GM21723 (cell line): ENCODE measurements around the gene RPL35A.
"Not testable (repeated sequence)": the region's sequence is repeated elsewhere in the genome, so short reads cannot be mapped to it uniquely, and the experiment has no call there.

Source experiments
- ATAC-seq: cut with Tn5 transposase; IDR thresholded peaks from one replicate; pipeline ENCODE4 v1.9.1; 2021; ENCODE audit warnings: mild to moderate bottlenecking, moderate library complexity; ENCODE audit not compliant: unreplicated experiment

The RPL35A gene

GRCh38 chr3:197949778-197950676 is at the start of gene RPL35A:
RPL35A (plus strand) TSS chr3:197950190; CDS start chr3:197950968, 778 bp downstream.
- peak; percentile 87 for ATAC-seq

DNA sequence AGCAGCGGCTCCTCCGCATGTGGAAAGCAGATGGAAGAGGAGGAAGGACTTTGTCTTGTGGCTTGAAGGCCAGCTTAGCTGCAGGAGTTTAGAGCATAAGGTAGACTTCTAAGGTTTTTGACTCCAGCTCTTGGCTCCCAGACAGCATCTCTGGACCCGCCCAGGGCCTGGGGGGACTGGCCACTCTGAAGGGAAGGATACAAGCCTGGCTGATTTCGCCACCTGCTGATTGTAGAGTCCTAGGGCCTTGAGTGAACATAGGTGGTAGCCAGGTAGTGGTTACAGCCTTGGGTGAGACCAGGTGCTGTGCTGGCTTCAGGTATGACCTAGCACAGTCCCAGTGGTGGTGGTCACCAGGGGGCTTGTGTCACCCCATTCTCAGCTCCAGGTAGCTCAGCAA is 48.4 kb upstream of the RPL35A start:
- ATAC-seq = no peak

GRCh38 chr3:197906023-197906849 is 43.8 kb upstream of the RPL35A start:
- ATAC-seq = peak; percentile 88

DNA sequence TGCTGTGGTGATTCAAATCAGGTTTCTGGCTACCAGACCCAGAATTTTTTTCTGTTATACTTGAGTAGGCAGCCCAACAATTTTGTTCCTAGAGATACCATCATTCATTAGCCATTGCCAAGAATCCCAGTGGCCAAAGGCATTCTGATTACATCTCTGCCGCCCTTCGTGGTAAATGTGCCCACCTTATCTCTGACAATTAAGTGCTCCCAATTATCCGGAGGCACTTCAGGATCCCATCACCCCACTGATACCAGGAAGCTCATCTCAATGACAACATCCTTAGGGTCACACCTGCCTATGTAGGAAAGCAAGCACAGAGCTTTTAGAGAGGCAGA is 43.2 kb upstream of the RPL35A start:
- no peak for ATAC-seq

GRCh38 chr3:197907196-197907595 is 42.8 kb upstream of the RPL35A start:
- no peak for ATAC-seq

GRCh38 chr3:197908550-197908949 is 41.4 kb upstream of the RPL35A start:
- ATAC-seq = not testable (repeated sequence)

GRCh38 chr3:197908957-197909701 is 40.9 kb upstream of the RPL35A start:
- ATAC-seq = no peak

DNA sequence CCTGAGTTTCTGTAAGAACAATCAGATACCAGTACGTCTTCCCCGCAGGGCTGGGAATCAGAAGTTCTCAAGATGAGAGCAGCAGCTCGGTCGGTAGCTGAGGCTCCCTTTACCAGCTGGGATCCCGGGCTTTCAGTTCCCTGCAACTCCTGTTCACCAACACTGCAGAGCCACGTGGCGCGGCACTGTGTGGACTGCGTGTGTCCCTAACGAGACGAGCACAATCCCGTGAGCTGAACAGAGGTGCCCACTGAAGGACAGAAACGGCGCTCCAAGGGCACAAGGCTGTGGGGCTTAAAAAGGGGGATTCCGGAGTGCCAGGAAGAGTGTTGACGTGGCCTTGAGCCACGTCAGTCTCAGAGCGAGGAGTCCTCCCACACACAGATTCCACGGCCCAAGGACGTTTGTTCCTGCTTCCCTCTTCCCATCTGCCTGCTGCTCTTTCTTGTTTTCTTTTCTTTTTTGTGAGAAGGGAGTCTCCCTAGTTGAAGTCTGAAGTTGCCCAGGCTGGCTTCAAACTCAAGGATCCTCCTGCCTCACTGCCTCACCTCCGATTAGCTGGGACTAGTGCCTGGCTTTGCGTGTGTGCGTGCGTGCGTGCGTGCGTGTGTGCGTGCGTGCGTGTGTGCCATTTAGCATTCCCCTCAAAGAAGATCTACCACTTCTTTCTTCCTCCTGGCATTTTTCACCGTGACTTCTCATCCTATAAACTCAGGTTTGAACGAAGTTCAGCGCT is 37.1 kb upstream of the RPL35A start:
- no peak for ATAC-seq

DNA sequence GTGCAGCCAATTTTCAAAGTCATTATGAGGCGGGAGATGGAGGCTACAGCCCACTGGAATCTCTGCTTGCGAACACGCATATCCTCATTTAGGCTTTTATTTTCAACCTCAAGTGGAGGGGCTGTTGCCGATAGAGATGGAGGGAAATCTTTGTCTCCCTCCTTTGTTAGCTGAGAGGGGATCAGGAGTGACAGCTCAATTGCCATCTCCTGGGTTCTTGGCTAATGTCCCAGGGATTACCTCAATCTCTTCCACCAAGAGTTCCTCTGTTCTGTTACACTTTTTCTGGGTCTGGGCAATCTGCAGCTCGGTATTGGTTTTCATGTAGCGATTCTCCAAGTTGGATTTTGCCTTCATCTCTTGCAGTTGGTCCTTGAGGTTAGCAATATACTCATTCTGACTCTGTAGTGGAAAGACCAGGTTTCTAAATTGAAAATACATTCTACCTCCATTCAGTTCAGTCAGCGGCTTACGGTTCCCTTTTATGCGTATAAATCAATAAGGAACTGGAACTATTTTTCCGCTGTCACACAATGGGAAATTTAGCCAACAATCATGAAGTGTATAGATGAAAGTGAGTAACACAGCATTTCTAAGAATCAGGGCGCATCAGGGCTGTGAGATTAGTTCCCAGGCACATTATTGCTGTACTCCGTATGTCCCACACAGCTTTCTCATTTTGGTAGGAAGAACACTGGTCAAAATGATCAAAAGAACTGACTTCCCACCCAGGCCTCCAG is 36.2 kb upstream of the RPL35A start:
- no peak for ATAC-seq

DNA sequence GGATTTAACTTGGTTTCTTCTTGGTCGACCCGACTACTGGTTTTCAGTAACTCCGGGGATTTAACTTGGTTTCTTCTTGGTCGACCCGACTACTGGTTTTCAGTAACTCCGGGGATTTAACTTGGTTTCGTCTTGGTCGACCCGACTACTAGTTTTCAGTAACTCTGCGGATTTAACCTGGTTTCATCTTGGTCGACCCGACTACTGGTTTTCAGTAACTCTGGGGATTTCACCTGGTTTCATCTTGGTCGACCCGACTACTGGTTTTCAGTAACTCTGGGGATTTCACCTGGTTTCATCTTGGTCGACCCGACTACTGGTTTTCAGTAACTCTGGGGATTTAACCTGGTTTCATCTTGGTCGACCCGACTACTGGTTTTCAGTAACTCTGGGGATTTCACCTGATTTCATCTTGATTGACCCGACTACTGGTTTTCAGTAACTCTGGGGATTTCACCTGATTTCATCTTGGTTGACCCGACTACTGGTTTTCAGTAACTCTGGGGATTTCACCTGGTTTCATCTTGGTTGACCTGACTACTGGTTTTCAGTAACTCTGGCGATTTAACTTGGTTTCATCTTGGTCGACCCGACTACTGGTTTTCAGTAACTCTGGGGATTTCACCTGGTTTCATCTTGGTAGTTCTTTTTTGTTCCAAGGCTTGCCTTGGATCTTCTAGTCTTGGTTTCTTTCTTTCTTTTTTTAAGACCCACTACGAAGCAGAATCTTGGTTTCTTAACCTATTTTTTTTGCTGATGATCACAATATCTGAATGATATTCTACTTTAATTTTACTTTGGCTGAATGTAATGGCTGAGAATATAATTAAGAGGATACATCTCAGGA is 28.3 kb upstream of the RPL35A start:
- not testable (repeated sequence) for ATAC-seq

DNA sequence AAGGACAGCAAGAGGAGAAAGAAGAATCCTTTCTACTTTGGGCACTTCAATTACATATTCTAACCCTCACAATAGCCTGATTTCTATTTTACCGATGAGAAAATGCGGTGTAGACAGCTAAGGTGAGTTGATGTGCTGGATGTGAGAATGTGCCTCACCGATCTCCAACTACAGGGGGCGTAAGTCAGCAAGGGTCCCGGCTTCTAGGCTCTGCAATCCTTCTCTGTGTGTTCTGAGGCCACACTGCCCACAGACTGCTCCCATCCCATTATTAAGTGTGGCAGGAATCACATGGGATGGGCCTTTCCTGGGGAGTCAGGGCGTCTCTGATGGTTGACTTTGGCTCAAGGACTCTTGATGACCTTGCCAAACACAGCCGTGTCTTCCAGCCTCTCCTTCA is 23.6 kb upstream of the RPL35A start:
- ATAC-seq = no peak

DNA sequence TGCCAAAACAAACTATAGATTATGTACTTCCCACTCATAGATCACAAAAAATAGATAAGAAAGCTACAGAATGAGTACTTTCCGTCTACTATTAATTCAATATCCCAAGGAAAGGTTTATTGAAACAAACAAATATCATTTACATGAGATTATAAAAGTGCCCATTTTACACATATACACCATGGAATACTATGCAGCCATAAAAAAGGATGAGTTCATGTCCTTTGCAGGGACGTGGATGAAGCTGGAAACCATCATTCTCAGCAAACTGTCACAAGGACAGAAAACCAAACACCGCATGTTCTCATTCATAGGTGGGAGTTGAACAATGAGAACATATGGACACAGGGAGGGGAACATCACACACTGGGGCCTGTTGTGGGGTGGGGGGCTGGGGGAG is 22.4 kb upstream of the RPL35A start:
- ATAC-seq = not testable (repeated sequence)

DNA sequence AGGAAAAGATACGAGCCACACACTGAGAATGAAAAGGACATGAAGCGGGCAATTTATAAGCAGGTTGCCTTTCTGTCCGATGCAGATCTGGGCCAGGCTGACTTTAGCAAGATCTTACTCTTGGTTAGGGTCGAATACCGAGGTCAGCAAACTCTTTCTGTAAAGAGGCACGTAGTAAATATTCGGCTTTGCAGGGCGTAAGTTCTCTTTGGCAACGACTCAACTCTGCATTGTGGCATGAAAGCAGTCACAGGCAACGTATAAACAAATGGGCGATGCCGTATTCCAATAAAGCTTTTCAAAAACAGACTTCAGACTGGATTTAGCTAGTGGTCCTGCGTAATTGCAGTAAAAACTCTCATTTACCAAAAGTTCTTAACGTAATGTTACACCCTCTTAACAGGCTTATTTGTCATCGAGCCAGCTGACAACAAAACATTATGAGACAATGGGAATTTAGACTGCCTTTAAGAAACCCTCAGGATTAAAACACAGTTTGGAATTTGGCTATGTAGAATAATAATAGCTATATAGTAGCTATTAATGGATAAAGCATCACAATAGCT is 13.1 kb upstream of the RPL35A start:
- no peak for ATAC-seq

GRCh38 chr3:197940745-197941384 is 9.1 kb upstream of the RPL35A start:
- ATAC-seq = no peak

- ATAC-seq = peak; percentile 65
Observed at GRCh38 chr3:197942956-197943556, 6.9 kb upstream of the RPL35A start.

DNA sequence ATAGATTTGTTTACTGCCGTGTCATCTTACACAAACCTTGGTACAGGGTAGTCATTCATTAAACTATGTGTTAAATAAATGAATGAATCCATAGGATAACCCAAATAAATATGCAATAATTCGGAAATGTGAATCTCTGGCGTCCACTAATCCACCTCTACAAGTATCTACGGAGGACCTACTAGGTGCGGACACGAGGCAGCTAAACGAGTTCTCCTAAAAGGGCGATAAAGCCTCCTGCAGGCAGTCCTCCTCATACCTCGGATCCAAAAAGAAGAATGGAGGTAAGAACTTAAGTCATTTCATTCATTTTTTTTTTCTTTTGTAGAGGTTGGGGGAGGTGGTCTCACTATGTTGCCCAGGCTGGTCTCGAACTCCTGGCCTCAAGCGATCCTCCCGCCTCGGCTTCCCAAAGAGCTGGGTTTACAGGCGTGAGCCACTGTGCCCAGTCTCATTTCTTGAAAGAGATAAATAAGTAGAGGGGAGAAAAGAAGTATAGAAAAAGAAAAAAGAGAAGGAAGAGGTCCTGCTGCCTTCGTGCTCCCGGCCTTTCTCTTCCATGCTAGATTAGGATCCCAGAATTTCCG is 706 bp upstream of the RPL35A start:
- peak; percentile 7 for ATAC-seq

DNA sequence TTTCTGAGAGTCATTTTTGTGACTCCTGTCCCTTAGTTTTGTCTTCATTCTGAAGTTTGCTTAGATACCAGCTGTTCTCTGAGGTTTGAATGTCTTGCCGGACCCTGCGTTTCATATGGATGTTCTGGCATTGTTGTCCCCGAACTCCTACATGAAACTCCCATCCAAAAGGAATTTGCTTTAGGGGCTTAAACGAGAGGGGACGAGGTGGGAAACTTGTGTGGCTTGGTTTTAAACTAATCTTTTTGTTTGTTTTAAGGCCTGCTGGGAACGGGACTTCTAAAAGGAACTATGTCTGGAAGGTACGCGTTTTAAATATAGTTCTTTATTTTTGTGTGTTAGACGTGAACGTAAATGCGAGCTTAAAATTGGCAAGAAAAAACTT is 679 bp downstream of the RPL35A start:
- ATAC-seq = no peak
